A172 (cell line): ENCODE results near the gene FCER1G. TPM values are rescaled to one million over a fixed set of nuclear protein-coding genes. Genes with fewer than 3 reads are reported as not detected.
A peak's percentile ranks its signal among the peaks of the same experiment; 100 is the strongest.

Experiments used
- DNase-seq: peaks from one replicate; pipeline ENCODE4 v3.0.0-alpha.2; 2015; ENCODE audit warnings: low spot score
- total RNA-seq: library from RNA; depleted of rRNA; stranded (reverse); fragments of >200 nt; shearing (Covaris generic); gene quantifications from 2 replicates; pipeline ENCODE4 v1.2.3, GENCODE V29; 2014

Gene FCER1G
- total RNA-seq, 1 experiment from 2014 or later = not detected

- DNase-seq = no peak
These were observed 26.7 kb upstream of the FCER1G start for GRCh38 chr1:161188381-161188780.

DNA sequence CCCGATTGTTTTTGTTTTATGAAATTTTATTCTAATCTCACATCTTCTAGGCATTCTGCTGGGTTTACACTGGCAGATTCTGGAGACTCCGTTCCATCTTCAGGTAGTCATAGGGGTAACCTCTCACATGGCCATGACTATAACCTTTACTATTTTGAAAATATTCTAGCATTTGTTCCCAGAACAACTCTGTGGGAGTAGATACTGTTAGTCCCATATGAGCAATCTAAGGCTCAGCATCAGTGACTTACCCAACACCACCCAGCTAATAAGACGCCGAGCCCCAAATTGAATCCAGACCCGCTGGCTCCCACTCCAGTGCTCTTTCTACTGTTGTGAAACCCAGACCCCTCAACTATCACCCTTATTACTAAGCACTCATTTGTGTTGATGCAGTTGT is 26.1 kb upstream of the FCER1G start:
- DNase-seq = no peak

DNA sequence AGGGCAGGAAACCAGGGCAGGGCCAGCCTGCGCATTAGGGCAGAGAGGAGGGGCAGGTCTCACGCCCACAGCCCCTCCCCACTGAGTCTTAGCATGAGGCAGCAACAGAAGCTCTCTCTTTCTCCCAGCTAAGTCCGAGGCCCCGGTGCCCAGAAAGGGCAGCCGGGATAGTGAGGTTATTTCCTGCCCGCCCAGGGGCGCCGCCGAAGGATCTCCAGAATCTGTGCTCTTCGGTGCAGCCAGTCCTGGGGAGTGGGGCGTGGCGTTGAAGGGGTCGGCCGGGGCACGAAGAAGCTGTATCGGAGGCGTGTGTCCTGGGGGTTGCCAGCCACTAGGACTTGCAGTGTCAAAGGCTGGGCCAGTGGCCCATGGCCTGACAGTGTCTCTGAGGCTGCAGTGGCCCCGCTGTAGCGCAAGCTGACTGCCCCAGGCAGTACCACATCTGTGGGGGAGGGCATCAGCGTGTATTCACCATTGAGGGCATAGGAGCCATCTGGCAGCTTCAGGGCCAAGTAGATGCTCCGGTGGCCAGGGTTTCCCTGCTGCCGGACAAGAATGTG is 24.1 kb upstream of the FCER1G start:
- DNase-seq = no peak

DNA sequence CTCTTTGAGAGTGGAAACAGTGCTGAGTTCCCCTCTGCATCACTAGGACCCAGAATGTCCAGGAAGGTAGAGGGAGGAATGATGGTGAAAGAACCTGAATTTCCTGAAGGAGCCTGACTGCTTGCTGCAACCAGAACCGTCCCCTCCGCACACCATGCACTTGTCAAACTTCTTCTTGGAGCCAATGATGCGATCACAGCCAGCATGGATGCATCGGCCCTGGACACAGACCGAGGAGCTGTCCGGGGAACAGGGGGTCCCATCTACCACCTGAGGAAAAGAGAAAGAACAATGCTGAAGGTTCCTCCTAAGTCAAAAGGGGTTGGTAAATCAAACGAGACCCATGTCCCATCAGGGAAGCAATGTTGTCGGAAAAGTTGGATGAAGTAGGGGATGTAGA is 23.1 kb upstream of the FCER1G start:
- DNase-seq = no peak

GRCh38 chr1:161192476-161193465 is 22.3 kb upstream of the FCER1G start:
- peak; percentile 70 for DNase-seq

- DNase-seq = no peak
These were observed 21.4 kb upstream of the FCER1G start for GRCh38 chr1:161193561-161194235.

DNA sequence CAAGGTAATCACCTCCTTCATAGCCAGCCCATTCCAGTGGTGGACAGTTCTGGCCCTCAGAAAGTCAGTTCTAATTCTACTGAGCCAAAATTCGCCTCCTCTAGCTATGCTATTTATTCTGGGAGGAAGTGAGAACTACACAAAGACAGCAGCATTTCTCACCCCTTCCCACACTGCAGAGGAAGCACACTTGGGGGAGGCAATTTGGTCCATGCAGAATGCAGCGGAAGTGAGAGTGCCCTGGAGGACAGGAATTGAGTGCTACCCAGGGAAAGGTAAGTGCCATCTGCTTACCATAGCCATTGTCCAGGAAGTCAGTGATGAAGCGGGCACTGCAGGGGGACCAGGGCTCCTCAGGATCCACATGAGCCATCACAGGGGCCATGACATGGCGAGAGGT is 19.9 kb upstream of the FCER1G start:
- DNase-seq = no peak

DNA sequence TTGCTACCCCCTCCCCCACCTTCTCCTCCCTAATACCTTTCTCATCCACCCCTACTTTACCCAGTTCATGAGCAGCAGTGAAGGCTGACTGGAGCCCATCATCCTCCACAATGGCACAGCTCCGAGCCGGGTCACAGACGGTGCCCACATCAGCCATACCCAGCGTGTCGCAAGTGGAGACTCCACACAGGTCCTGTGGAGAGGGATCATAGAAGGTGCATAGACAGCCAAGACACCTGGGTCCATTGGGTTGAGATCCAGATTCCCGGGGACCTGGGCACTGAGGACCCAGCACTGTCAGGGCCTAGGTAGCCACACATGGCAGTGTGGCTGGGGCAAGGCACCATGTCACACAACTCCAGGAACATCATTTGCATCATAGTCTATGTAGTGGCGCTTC is 19.0 kb upstream of the FCER1G start:
- no peak for DNase-seq

- no peak for DNase-seq
These were observed 18.3 kb upstream of the FCER1G start for GRCh38 chr1:161196521-161197451.

DNA sequence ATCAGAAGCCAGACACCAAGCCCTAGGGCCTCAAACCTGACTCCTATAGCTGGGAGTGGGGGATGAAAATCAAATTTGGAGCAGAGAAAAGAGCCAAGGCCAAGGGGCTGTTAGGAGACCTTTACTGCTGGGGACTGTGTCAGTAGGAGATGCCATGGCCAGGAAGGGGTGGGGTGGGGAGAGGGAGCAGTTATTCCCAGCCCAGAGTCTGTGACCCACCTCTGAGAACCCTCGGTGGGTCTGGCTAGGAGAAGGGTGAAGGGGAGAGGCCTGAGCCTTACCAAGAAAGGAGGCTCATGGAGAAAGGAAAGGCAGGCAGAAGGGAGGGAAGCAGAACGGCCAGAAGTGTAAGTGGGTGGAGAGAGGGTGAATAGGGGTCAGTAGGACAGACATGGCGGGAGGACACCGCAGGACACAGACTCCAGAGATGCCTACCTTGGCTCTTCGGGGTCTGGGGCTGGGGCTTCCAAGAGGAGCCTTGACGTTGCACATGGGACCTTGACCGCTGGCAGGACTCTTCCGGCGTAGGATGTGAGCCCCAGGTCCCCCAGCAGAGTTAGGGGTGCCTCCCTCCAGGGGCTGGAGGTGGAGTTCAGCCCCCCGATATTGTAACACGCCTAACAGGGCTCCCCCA is 17.4 kb upstream of the FCER1G start:
- DNase-seq = no peak

- no peak for DNase-seq
These were observed 16.8 kb upstream of the FCER1G start for GRCh38 chr1:161198194-161198896.

DNA sequence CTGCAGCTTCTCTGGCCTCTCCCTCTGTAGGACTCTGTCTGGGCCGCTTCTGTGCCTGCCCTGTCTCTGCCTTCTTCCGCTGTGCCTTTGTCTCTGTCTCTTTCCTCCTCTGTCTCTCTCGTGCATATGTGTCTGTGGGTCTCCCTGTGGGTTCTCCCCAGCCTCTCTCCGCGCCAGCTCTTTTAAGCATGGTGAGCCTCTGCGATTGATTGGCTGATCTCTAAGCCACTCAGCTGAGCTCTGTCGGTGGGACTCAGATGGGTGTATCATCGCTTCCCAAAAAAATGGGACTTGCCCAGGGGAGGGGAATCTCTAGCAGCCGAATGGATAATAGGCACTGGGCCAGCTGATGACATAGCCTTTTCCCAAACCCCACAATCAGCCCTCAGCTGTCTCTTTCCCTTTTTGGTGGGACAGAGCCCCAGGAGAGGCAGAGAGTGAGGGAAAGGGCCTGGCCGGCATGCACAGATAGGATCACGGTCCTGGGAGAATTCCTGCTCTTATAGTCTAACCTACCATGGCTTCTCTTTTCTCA is 16.1 kb upstream of the FCER1G start, which contains the start of gene ADAMTS4:
Gene ADAMTS4 (minus strand): TSS at position 158 of the 535 bp plus-strand sequence. CDS start 427 bp downstream, outside the sequence.
- no peak for DNase-seq

DNA sequence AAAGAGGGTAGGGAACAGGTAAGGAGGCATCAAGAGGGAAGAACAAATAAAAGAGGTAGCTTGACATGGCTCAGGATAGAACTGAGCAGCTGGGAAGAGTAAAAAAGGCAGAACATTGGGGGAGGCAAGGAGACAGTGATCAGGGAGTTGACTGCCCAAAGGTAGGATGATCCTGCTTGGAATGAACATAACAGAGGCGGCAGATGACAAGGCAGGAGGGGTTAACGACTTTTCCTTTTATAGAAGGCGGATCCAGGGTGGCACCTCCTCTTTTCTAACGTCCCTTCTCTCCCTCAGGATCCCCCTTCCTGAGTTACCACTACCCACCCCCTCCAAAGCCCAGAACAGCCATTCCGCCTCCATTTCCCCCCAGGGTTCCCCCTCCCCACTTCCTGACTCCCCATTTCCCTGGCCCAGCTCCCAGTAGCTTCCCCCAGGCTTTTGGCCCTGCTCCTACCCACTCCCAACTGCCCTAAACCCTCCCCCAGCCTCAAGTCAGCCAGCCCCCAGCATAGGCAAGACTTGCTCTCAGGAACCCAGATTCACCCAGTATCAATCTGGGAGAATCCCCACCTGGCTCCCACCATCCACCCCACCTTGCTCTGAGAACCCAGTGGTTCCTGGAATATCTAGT is 15.5 kb upstream of the FCER1G start:
- no peak for DNase-seq

DNA sequence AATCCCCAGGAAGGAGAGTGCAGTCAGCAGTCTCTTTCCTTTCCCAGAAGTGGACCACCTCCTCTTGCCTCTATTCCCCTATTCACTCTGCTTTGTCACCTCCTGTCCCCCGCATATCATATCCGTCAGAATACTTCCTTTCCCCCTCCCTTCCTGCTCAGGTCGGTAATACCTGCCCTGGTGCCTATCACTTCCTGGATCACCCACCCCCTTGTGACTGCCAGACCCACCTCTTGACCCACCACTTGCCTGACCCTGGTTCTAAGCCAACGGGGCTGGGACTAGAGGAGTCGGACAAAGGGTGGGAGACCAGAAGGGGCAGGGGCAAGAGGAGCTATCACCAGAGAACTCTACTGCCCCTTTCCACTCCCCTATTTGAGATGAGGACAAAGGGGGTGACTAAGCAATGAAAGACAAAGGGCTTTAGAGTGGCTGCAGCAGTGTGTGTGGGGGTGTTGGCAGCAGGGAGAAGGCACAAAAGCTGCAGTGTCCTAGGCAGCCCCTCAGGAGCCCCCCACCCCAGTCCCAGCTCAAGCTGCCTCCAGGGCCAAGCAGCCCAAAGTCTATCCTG is 14.6 kb upstream of the FCER1G start:
- DNase-seq = no peak

DNA sequence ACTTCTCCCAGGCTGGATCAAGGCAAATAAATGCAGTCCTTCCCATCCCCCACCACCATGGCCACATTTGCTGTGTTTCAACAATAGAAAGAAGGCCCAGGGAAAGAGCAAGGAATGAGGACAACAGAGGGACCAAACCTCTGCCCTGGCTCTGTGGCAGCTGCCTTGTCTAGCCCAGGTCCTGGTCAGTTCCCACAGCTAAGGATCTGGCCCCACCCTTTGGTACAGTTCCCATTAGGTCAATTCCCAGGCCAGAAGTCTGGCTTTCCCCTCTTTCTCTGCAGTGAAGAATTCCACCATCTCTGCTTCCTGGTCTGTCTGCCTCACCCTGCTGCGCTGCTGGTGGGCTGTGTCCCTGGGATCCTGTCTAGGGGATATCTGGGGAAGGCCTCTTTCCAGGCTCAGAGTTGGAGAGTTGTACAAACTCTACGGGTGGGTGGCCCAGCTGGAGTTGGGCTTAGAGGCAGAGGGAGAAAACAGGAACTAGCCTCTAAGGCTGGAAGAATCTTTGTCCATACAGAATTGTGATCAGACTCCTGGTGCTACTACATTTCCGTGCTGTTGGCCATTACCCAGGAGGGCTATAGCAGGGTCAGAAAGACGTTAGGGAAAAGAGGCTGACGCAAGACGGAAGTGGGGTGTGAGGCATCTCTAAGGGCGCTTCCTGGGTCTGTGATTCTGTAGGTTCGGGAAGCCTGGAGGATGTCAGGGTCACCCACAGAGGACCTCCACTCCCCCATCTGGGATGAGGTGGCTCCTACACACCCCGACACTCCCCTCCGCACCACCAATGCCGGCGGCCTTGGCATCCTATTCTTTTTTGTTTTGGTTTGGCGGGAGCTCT is 13.9 kb upstream of the FCER1G start:
- DNase-seq = no peak

GRCh38 chr1:161201836-161202712 is 13.0 kb upstream of the FCER1G start, which contains the start of gene NDUFS2:
Gene NDUFS2, plus strand, starts transcription at chr1:161202367. Its CDS starts 19 bp downstream, at chr1:161202386.
- DNase-seq = peak; percentile 99
